Measurements from ENCODE around the gene PAH.

Gene PAH

DNA sequence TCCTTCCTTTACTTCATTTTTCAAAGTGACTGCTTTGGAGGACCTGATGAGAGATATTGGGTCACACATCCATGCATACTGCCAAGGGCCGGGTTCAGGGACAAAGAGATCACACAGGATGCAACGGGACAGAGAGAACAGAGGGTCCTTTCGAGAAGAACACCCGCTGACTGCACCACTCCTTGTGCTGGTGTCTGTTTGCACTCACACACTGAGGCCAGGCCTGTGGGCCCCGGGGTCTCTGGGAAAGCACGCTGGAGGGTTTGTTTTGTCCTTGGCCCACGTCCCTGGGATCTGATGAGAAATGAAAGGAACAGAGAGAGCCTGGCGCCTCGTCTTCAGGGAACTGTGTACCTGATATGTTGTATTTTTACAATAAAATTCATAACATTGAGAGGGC is 42.2 kb downstream of the PAH start:
- DNase-seq (ENCODE audit: low read depth, low spot score): no peak
- H3K27me3 ChIP-seq (ENCODE audit: control insufficient read depth, insufficient read depth, low read length): no peaks in the 10 kb centered on the region
- H3K27ac ChIP-seq (ENCODE audit: low read length): no peak overlapping the region
- no peaks in the 10 kb centered on the region for H3K9me3 ChIP-seq (ENCODE audit: control insufficient read depth, insufficient read depth, low read length)
- no peaks in the 10 kb centered on the region for H3K36me3 ChIP-seq (ENCODE audit: control insufficient read depth, insufficient read depth, low read length)
- WGBS (ENCODE audit: insufficient coverage, insufficient read length): no CpG with 5 or more reads among the region's 9 CpGs
- H3K4me1 ChIP-seq (ENCODE audit: control insufficient read depth, insufficient read depth, low read length): peaks cover 2% of the 10 kb centered on the region; the same call in 1 of the 2 replicates
- no peak overlapping the region for H3K4me3 ChIP-seq (ENCODE audit: low read length)

DNA sequence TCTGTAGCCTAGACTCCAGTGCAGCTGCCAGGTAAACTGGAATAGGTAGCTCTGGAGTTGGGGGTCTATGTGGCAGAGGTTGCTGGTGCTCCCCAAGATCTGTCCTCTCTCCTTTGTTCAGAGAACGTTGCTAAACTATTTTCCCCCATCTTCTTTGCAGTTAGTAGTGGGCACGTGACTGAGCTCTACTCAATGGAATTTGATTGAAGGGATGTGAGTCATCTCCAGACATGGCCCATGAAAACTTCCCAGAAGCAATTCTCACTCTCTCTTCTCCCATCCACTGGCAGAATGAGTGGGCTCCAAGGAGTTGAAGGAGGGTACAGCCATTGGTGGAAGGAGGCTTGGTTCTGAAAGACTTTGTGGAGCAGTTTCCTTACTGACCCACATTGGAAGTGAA is 44.0 kb downstream of the PAH start:
- no peak overlapping the region for H3K4me3 ChIP-seq (ENCODE audit: low read length)
- no peak overlapping the region for H3K27ac ChIP-seq (ENCODE audit: low read length)
- no peaks in the 10 kb centered on the region for H3K36me3 ChIP-seq (ENCODE audit: control insufficient read depth, insufficient read depth, low read length)
- no peaks in the 10 kb centered on the region for H3K27me3 ChIP-seq (ENCODE audit: control insufficient read depth, insufficient read depth, low read length)
- no peaks in the 10 kb centered on the region for H3K9me3 ChIP-seq (ENCODE audit: control insufficient read depth, insufficient read depth, low read length)
- WGBS (ENCODE audit: insufficient coverage, insufficient read length): no CpG with 5 or more reads among the region's 2 CpGs
- no peaks in the 10 kb centered on the region for H3K4me1 ChIP-seq (ENCODE audit: control insufficient read depth, insufficient read depth, low read length)
- no peak for DNase-seq (ENCODE audit: low read depth, low spot score)

DNA sequence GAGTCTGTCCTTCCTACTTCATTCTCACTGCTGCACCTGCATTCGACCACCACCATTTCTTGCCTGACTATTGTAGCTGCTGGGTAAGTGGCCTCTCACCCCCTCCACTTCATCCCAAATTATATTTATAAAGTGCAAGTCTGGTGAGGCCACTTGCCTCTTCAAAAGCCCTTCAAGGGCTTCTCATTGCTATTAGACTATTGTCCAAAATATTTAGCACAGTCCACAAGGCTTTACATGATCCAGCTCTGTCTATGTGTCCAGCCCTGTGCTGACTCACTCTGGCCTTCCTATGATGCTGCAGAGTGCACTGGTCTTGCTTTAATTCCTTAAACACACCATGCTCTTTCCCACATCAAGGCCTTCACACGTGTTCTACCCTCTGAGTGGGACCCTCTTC is 46.0 kb downstream of the PAH start:
- Histone ChIP-seq H3K4me3 (ENCODE audit: low read length) (no peak overlapping the region), H3K4me1 (ENCODE audit: control insufficient read depth, insufficient read depth, low read length) (no peaks in the 10 kb centered on the region), H3K36me3 (ENCODE audit: control insufficient read depth, insufficient read depth, low read length) (no peaks in the 10 kb centered on the region), H3K27ac (ENCODE audit: low read length) (no peak overlapping the region), H3K27me3 (ENCODE audit: control insufficient read depth, insufficient read depth, low read length) (no peaks in the 10 kb centered on the region), H3K9me3 (ENCODE audit: control insufficient read depth, insufficient read depth, low read length) (no peaks in the 10 kb centered on the region)
- no CpG with 5 or more reads among the region's 2 CpGs for WGBS (ENCODE audit: insufficient coverage, insufficient read length)
- DNase-seq (ENCODE audit: low read depth, low spot score): no peak

DNA sequence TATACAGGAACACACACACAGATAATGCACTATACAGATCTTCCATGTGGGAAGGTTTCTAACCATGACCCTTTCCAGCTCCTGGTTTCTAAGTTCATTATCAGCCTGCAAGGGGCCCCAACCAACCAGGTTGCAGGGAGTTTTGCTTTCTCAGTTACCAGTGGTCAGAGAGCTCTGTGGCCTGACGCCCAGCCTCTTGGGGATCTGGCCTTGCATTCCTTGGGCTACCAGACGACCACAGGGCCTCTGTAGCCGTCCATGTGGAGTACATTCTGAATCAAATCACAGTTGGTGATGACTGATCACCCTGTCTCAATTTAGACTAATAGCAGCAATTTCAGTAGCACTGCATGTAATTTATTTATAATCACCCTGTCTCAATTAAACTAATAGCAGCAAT is 47.5 kb downstream of the PAH start:
- no CpG with 5 or more reads among the region's 3 CpGs for WGBS (ENCODE audit: insufficient coverage, insufficient read length)
- Histone ChIP-seq H3K27ac (ENCODE audit: low read length) (no peak overlapping the region), H3K36me3 (ENCODE audit: control insufficient read depth, insufficient read depth, low read length) (no peaks in the 10 kb centered on the region), H3K4me1 (ENCODE audit: control insufficient read depth, insufficient read depth, low read length) (no peaks in the 10 kb centered on the region), H3K9me3 (ENCODE audit: control insufficient read depth, insufficient read depth, low read length) (no peaks in the 10 kb centered on the region), H3K27me3 (ENCODE audit: control insufficient read depth, insufficient read depth, low read length) (no peaks in the 10 kb centered on the region), H3K4me3 (ENCODE audit: low read length) (no peak overlapping the region)
- DNase-seq (ENCODE audit: low read depth, low spot score): no peak

DNA sequence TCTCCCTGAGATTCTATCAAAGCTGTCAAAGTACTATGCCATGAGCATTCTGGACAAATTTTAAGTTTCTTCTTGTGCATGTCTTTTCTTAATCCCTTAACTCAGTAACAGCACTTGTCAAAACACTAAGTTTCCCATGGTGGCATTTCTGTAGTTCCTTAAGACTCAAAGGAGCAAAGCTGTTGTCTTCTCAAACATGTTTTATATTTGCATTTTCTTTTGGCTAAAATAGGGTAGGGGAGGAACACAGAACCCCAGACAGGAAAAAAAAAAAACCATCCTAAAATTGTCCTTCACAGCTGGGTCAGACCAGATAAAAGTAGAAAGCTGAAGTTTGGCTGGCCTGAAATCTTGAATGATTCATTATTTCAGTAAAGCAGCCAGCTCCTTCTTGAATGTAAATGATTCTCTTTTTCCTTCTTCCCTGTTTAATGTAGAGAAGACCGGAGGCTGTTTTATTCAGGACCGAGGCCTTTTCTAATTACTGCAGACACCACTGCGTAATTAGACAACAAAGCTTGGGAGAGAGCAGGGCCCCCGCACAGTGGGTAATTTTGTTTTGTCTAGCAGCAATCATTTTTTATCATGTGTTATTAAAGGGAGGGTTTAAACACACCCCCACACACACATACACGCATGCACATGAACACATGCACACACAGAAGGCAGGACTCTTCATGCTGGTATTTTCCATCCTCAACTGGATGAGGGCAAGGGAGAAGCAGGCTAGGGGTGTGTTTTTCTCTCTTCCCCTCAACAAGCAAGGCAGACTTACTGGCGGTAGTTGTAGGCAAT is 51.0 kb downstream of the PAH start:
- Histone ChIP-seq H3K27me3 (ENCODE audit: control insufficient read depth, insufficient read depth, low read length) (no peaks in the 10 kb centered on the region), H3K27ac (ENCODE audit: low read length) (no peak overlapping the region), H3K9me3 (ENCODE audit: control insufficient read depth, insufficient read depth, low read length) (no peaks in the 10 kb centered on the region), H3K4me3 (ENCODE audit: low read length) (no peak overlapping the region), H3K36me3 (ENCODE audit: control insufficient read depth, insufficient read depth, low read length) (no peaks in the 10 kb centered on the region), H3K4me1 (ENCODE audit: control insufficient read depth, insufficient read depth, low read length) (no peaks in the 10 kb centered on the region)
- no CpG with 5 or more reads among the region's 6 CpGs for WGBS (ENCODE audit: insufficient coverage, insufficient read length)
- no peak for DNase-seq (ENCODE audit: low read depth, low spot score)

DNA sequence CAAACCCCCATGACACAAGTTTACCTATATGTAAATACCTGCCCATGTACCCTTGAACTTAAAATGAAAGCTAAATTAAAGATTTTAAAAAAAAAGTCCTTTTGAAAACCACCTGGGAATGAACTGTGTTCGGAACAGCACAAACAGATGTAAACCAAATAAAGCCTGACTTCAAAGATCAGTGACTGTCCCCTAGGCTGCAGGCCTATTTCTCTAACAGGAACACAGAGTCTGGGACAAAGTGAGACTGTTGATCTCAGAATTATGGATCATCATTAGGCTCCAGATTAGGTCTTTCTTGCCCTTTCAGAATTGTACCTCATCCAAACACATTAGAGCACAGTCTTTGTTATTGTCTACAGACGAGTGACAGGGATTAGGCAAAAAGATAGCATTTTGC is 54.6 kb downstream of the PAH start:
- Histone ChIP-seq H3K4me3 (ENCODE audit: low read length) (no peak overlapping the region), H3K27me3 (ENCODE audit: control insufficient read depth, insufficient read depth, low read length) (no peaks in the 10 kb centered on the region), H3K9me3 (ENCODE audit: control insufficient read depth, insufficient read depth, low read length) (no peaks in the 10 kb centered on the region), H3K4me1 (ENCODE audit: control insufficient read depth, insufficient read depth, low read length) (no peaks in the 10 kb centered on the region), H3K27ac (ENCODE audit: low read length) (no peak overlapping the region), H3K36me3 (ENCODE audit: control insufficient read depth, insufficient read depth, low read length) (no peaks in the 10 kb centered on the region)
- no peak for DNase-seq (ENCODE audit: low read depth, low spot score)
- WGBS (ENCODE audit: insufficient coverage, insufficient read length): no CpG with 5 or more reads among the region's 2 CpGs

DNA sequence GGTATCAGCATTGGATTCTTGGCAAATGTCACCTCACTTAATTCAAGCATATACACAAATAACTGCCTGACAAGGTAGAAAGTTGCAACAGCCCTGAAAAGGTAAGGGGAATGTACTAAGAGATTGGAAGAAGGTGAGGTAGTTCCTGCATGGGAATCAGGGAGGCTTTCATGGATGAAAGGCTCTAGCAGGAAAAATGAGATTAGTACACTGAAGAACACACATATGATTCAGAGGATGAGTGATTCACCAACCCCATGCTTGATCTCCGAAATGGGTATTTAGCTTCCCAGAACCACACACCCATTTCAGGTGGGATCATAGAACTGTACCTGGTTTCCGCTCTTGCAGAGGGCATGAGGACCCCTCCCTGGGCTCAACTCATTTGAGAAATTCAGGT is 65.8 kb downstream of the PAH start:
- H3K27me3 ChIP-seq (ENCODE audit: control insufficient read depth, insufficient read depth, low read length): no peaks in the 10 kb centered on the region

DNA sequence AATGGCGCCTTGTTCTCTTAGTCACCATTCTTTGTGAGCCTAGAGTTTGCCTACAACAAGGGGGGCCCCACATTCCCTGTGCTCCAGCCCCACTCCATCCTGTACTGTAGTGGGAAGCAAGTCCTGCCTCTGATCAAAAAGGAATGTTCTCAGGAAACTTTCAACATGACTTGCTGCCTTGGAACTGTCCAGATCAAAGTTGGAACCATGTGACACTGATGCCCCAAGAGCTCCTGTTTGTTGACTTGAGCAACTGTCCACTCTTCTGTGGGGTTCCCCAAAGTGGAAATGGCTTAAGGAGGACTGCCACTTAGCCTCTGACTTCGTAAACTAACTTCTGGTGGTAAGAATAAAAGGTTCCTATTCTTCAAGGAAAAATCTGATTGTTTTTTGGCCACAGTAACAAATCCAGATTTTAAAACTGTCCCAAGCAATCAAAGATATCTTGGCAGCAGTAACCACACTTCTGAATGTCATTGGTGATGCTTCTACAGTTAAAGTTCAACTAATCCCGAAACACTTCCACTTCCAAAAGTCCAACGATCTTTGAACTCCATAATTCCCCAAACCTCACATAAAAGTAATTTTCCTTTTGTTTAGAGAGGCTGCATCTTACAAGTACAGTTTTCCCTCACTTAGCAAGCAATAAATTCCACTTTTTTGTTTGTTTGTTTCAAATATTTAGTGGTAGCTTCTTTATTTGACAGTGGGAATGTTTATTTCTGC is 67.2 kb downstream of the PAH start:
- Histone ChIP-seq H3K36me3 (ENCODE audit: control insufficient read depth, insufficient read depth, low read length) (no peaks in the 10 kb centered on the region), H3K9me3 (ENCODE audit: control insufficient read depth, insufficient read depth, low read length) (no peaks in the 10 kb centered on the region), H3K4me3 (ENCODE audit: low read length) (no peak overlapping the region), H3K27ac (ENCODE audit: low read length) (no peak overlapping the region), H3K4me1 (ENCODE audit: control insufficient read depth, insufficient read depth, low read length) (no peaks in the 10 kb centered on the region), H3K27me3 (ENCODE audit: control insufficient read depth, insufficient read depth, low read length) (no peaks in the 10 kb centered on the region)
- no CpG with 5 or more reads among the region's 4 CpGs for WGBS (ENCODE audit: insufficient coverage, insufficient read length)
- no peak for DNase-seq (ENCODE audit: low read depth, low spot score)

More for the DNA sequence above, 65.8 kb downstream of the PAH start:
- H3K4me1 ChIP-seq (ENCODE audit: control insufficient read depth, insufficient read depth, low read length): no peaks in the 10 kb centered on the region
- no peak overlapping the region for H3K27ac ChIP-seq (ENCODE audit: low read length)
- DNase-seq (ENCODE audit: low read depth, low spot score): no peak
- no CpG with 5 or more reads among the region's 2 CpGs for WGBS (ENCODE audit: insufficient coverage, insufficient read length)
- no peaks in the 10 kb centered on the region for H3K36me3 ChIP-seq (ENCODE audit: control insufficient read depth, insufficient read depth, low read length)
- H3K9me3 ChIP-seq (ENCODE audit: control insufficient read depth, insufficient read depth, low read length): no peaks in the 10 kb centered on the region
- H3K4me3 ChIP-seq (ENCODE audit: low read length): no peak overlapping the region

DNA sequence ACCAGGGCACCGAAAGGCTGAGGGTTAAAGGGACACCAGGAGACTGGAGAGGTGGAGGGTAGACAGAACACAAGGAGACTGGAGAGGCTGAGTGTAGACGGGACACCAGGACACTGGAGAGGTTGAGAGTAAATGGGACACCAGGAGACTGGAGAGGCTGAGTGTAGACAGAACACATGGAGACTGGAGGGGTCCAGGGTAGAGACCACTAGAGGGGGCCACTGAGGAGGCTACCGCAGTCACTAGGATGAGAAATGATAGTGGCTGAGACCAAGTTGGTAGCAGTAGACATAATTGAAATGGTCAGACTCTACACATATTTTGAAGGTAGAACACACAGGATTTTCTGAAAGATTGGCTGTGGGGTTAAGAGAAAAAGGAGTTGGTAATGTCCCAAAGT is 68.2 kb downstream of the PAH start:
- Histone ChIP-seq H3K4me3 (ENCODE audit: low read length) (no peak overlapping the region), H3K27ac (ENCODE audit: low read length) (no peak overlapping the region), H3K4me1 (ENCODE audit: control insufficient read depth, insufficient read depth, low read length) (no peaks in the 10 kb centered on the region), H3K9me3 (ENCODE audit: control insufficient read depth, insufficient read depth, low read length) (no peaks in the 10 kb centered on the region), H3K27me3 (ENCODE audit: control insufficient read depth, insufficient read depth, low read length) (no peaks in the 10 kb centered on the region), H3K36me3 (ENCODE audit: control insufficient read depth, insufficient read depth, low read length) (no peaks in the 10 kb centered on the region)
- no peak for DNase-seq (ENCODE audit: low read depth, low spot score)
- WGBS (ENCODE audit: insufficient coverage, insufficient read length): no CpG with 5 or more reads among the region's 3 CpGs

DNA sequence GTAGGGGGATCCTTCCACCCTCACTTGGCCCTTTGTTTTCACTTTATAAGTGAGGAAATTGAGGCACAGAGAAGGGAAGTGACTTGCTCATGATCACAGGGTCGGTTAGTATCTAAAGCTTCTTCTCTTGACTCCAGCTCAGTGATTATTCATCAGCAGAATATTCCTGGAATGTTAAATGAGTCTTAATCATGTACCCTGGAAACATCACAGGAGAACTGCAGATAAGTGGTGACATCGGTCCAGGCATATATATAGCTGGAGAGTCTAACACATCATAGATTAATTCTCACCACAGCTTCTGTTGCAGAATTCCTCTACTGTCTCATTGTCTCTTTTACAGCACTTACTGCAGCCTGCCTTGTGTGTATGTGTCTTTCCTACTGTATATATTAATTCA is 69.9 kb downstream of the PAH start:
- no CpG with 5 or more reads among the region's 2 CpGs for WGBS (ENCODE audit: insufficient coverage, insufficient read length)
- Histone ChIP-seq H3K36me3 (ENCODE audit: control insufficient read depth, insufficient read depth, low read length) (no peaks in the 10 kb centered on the region), H3K27ac (ENCODE audit: low read length) (no peak overlapping the region), H3K4me1 (ENCODE audit: control insufficient read depth, insufficient read depth, low read length) (no peaks in the 10 kb centered on the region), H3K27me3 (ENCODE audit: control insufficient read depth, insufficient read depth, low read length) (no peaks in the 10 kb centered on the region), H3K9me3 (ENCODE audit: control insufficient read depth, insufficient read depth, low read length) (no peaks in the 10 kb centered on the region), H3K4me3 (ENCODE audit: low read length) (no peak overlapping the region)
- DNase-seq (ENCODE audit: low read depth, low spot score): no peak

Data from iPS DF 6.9 (cell line).